ENCODE data around the gene CCL17.

- no peak for TF ChIP-seq TAF1 (conservative IDR thresholded peaks at IDR 0.05)
- TF ChIP-seq, protein P1, sequence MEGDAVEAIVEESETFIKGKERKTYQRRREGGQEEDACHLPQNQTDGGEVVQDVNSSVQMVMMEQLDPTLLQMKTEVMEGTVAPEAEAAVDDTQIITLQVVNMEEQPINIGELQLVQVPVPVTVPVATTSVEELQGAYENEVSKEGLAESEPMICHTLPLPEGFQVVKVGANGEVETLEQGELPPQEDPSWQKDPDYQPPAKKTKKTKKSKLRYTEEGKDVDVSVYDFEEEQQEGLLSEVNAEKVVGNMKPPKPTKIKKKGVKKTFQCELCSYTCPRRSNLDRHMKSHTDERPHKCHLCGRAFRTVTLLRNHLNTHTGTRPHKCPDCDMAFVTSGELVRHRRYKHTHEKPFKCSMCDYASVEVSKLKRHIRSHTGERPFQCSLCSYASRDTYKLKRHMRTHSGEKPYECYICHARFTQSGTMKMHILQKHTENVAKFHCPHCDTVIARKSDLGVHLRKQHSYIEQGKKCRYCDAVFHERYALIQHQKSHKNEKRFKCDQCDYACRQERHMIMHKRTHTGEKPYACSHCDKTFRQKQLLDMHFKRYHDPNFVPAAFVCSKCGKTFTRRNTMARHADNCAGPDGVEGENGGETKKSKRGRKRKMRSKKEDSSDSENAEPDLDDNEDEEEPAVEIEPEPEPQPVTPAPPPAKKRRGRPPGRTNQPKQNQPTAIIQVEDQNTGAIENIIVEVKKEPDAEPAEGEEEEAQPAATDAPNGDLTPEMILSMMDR (IDR thresholded peaks at IDR 0.05; ENCODE audit: low read depth, low read length, missing input control), result no peak
- TF ChIP-seq EGR1 (IDR thresholded peaks at IDR 0.05; ENCODE audit: low read depth in 2 of 2), result no peak
- no peak for TF ChIP-seq REST (IDR thresholded peaks at IDR 0.05)
- no peak for TF ChIP-seq RAD21 (IDR thresholded peaks at IDR 0.05)
- no peak for TF ChIP-seq YY1 (IDR thresholded peaks at IDR 0.05)
- TF ChIP-seq NR2F2 (IDR thresholded peaks at IDR 0.05), result no peak
- no peak for TF ChIP-seq HNF4A (conservative IDR thresholded peaks at IDR 0.05)
- TF ChIP-seq SP1 (IDR thresholded peaks at IDR 0.05), result no peak
- TF ChIP-seq, protein P2, sequence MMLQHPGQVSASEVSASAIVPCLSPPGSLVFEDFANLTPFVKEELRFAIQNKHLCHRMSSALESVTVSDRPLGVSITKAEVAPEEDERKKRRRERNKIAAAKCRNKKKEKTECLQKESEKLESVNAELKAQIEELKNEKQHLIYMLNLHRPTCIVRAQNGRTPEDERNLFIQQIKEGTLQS (IDR thresholded peaks at IDR 0.05), result no peak
Observed at GRCh38 chr16:57452021-57452420, 47.5 kb downstream of the CCL17 start.
